GM13976 (cell line): ENCODE data around the gene NT5C3A.

ENCODE experiments used
- DNase-seq: peaks from one replicate; pipeline ENCODE4 v3.0.0; 2012; ENCODE audit warnings: low spot score
- in situ Hi-C: fragments of 300-500 bp; cut with MboI; formaldehyde crosslinking; loops from one replicate; pipeline ENCODE4 v1.12.0; 2022; ENCODE audit warnings: low sequenced_read_pairs, mixed read lengths, inconsistent platforms; ENCODE audit not compliant: unreplicated experiment
- TF ChIP-seq, protein P1 (sequence below): IDR thresholded peaks from 2 replicates; pipeline ENCODE4 v1.5.1; 2012; ENCODE audit warnings: borderline replicate concordance, mild to moderate bottlenecking; ENCODE audit not compliant: insufficient read depth; ENCODE audit errors: extremely low read depth, missing control alignments, control extremely low read depth

The NT5C3A gene

DNA sequence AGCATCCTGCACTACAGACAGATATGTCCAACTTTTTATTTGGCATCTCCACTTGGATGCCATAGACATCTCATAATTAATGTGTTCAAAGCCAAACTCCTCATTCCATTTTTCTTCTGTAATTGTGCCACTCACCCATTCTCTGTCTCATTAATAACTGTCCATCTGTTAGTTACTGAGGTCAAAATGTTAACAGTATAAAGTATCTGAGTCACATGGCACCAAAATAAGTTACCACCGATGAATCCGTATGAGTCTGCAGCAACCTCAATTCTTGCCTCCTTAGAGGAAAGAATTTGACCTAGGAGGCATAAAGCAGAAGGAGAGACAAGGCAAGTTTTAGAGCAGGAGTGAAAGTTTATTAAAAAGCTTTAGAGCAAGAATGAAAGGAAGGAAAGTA is 16.5 kb upstream of the NT5C3A start:
- TF ChIP-seq, protein P1, sequence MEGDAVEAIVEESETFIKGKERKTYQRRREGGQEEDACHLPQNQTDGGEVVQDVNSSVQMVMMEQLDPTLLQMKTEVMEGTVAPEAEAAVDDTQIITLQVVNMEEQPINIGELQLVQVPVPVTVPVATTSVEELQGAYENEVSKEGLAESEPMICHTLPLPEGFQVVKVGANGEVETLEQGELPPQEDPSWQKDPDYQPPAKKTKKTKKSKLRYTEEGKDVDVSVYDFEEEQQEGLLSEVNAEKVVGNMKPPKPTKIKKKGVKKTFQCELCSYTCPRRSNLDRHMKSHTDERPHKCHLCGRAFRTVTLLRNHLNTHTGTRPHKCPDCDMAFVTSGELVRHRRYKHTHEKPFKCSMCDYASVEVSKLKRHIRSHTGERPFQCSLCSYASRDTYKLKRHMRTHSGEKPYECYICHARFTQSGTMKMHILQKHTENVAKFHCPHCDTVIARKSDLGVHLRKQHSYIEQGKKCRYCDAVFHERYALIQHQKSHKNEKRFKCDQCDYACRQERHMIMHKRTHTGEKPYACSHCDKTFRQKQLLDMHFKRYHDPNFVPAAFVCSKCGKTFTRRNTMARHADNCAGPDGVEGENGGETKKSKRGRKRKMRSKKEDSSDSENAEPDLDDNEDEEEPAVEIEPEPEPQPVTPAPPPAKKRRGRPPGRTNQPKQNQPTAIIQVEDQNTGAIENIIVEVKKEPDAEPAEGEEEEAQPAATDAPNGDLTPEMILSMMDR: no peak
- in situ Hi-C loops: no loop called here
- DNase-seq: no peak

DNA sequence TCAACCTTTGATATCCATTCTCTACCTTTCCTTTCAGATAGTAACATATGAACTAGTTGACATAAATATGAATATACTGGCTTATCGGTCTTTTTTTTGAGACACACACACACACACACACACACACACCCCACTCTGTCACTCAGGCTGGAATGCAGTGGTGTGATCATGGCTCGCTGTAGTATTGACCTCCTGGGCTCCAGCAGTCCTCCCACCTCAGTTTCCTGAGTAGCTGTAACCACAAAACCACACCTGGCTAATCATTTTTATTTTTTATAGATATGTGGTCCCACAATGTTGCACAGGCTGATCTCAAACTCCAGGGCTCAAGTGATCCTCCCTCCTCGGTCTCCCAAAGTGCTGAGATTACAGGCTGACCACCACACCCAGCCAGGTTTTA is 14.2 kb upstream of the NT5C3A start:
- TF ChIP-seq, protein P1: no peak
- in situ Hi-C loops: no loop called here
- no peak for DNase-seq

DNA sequence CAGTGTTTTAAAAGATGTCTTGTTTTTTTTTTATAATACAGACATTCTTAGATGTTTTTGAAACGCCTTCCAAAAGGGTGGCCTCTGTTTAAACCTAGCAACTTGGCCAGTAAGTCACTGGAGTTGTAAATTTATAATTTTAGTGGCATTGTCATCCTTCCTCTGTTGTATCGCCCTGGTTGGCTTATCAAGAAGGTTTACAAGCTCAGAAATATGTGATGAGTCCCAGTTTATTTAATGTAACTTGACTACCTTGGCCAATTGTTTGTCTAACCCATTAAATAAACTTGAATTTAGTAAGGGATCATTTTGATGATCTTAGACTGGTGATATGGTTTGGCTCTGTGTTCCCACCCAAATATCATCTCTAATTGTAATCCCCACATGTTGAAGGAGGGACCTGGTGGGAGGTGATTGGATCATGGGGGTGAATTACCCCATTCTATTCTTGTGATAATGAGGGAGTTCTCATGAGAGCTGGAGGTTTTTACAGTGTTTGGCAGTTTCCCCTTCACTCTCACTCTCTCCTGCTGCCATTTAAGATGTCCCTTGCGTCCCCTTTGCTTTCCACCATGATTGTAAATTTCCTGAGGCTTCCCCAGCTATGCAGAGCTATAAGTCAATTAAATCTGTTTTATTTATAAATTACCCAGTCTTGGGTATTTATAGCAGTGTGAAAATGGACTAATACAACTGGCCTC is 13.4 kb upstream of the NT5C3A start:
- TF ChIP-seq, protein P1: no peak
- DNase-seq: no peak

DNA sequence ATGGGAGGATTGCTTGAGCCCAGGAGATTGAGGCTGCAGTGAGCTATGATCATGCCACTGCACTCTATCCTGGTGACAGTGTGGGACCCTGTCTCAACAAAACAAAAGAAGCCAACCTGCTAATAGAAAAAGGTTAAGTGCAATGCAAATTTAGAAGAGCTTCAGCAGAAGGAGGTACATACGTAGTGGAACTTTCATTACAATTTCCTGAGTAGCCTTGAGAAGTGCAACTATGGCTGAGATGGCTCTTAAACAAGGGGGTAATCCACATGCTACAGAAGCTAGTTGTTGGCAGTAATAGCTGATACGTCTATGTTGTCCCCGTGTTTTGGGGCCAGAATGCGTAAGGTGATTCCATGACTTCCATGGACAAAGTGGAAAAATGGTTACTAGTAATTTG is 10.7 kb upstream of the NT5C3A start:
- TF ChIP-seq, protein P1: no peak
- no peak for DNase-seq
- in situ Hi-C loops: no loop called here

More for the DNA sequence above, 13.4 kb upstream of the NT5C3A start:
- in situ Hi-C loops: no loop called here

DNA sequence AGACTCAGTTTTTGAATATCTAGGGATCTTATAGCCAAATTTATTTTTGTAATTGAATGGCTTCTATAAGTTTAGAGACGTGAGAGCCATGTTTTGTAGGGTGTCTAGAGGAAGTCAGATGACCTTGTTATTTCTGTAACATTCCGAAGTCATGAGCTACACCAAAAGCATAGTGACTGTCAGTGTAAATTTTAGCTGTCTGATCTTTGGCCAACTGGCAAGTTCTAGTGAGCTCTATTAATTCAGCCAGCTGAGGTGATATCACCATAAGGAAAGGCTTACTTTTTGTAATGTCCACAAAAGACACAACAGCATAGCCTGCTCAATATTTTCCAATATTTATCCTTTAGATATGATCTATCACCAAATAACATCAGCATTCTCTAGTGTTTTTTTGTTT is 9.9 kb upstream of the NT5C3A start:
- DNase-seq: no peak
- TF ChIP-seq, protein P1: no peak
- in situ Hi-C loops: no loop called here

DNA sequence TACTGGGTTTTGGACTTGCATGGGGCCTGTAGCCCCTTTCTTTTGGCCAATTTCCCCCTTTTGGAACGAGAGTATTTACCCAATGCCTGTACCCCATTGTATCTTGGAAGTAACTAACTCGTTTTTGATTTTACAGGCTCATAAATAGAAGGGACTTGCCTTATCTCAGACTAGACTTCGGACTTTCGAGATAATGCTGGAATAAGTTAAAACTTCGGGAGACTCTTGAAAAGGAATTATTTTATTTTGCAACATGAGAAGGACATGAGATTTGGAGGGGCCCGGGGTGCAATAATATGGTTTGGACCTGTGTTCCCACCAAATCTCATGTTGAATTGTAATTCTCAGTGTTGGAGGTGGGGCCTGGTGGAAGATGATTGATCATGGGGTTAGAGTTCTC is 8.3 kb upstream of the NT5C3A start:
- in situ Hi-C loops: no loop called here
- TF ChIP-seq, protein P1: no peak
- DNase-seq: no peak
